Stimulated activated CD4-positive, alpha-beta T cell treated with anti-CD3 and anti-CD28 coated beads, TNF-alpha, amount 100 ng/mL, for 48 hours (primary cell): Measurements from ENCODE around the gene ITGA2B.
A peak's percentile ranks its signal among the peaks of the same experiment; 100 is the strongest.
"Not testable (repeated sequence)": the region's sequence is repeated elsewhere in the genome, so short reads cannot be mapped to it uniquely, and the experiment has no call there.

Experiments
- DNase-seq, 3 donors: peaks; one replicate each; pipeline ENCODE4 v3.0.0-alpha.2; 2020; ENCODE audit warnings: low read depth in 3 of 3

The ITGA2B gene

DNA sequence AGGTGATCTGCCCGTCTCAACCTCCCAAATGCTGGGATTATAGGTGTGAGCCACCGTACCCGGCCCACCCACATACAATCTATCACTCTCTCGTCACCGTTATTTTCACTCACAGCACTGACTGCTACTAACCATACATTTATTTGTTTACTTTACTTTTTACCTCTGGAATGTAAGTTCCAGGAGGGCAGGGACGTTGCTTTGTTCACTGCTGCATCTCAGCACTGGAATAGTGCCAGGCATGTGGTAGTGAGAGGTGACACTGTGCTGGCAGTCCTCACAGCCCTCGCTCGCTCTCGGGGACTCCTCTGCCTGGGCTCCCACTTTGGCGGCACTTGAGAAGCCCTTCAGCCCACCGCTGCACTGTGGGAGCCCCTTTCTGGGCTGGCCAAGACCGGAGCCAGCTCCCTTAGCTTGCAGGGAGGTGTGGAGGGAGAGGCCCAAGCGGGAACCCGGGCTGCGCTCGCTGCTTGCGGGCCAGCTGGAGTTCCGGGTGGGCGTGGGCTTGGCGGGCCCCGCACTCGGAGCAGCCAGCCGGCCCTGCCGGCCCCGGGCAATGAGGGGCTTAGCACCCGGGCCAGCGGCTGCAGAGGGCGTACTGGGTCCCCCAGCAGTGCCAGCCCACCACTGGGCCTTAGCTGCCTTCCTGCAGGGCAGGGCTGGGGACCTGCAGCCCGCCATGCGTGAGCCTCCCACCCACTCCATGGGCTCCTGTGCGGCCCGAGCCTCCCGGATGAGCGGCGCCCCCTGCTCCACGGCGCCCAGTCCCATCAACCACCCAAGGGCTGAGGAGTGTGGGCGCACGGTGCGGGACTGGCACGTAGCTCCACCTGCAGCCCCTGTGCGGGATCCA lies 20.8 kb downstream of the ITGA2B start:
- not testable (repeated sequence) for DNase-seq

DNA sequence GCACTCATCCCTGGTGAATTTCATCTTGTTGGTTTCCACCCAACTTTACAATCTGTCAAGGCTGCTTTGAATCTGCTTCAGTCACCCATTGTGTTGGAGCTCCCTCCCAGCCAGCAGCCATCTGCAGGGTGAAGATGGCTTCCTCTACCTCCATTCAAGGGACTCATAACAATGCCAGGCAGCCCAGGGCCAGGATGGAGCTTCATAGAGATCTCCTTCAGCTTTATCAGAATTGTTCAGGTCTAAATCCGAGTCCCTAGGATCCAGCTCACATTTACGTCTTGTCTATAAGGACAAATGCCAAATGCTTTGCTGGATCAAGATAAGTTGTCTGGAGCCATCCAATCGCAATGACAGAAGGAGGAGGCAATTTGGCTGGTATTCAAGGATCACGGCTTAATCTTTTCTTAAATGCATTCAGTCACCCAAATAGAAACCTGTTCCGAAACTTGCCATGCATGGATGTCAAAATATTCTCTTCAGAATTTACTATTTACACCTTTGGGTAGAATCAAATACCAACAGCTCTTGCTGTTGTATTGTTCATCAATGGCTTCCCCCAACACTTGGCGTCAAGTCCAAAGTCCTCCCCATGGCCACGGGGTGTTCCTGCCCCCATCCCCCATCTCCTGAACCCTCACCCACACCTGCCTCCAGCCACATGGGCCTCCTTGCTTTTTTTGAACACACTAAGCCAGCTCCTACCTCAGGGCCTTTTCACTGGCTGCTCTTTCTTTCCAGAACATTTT lies 22.0 kb downstream of the ITGA2B start:
- DNase-seq, result no peak

DNA sequence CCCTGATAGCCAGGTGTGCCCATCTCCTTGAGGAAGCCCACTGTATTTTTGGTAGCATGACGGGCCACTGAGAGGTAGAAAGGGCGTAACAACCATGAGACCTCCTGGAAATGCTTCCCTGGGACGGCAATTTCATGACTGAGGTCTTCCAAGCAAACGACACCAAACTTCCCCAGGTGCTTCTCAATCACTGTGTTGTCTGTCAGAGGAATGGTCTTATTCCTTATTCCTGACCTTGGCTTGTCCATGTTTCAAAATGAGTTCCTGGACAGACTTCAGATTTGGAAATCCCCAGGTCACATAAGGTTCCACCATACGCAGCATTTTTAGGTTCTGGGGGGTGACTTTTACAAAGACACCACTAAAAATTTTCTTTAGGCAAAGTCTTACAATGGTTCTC lies 24.4 kb downstream of the ITGA2B start:
- not testable (repeated sequence) for DNase-seq

- DNase-seq, result peak in 2 of 3 donors; percentile 50 to 64
Observed at GRCh38 chr17:44363613-44364159, 25.8 kb downstream of the ITGA2B start, which contains the start of gene FAM171A2. Gene FAM171A2, minus strand, starts transcription at chr17:44363853. Its CDS starts 139 bp downstream, at chr17:44363714.

GRCh38 chr17:44362949-44363612 lies 26.4 kb downstream of the ITGA2B start:
- DNase-seq, result no peak

DNA sequence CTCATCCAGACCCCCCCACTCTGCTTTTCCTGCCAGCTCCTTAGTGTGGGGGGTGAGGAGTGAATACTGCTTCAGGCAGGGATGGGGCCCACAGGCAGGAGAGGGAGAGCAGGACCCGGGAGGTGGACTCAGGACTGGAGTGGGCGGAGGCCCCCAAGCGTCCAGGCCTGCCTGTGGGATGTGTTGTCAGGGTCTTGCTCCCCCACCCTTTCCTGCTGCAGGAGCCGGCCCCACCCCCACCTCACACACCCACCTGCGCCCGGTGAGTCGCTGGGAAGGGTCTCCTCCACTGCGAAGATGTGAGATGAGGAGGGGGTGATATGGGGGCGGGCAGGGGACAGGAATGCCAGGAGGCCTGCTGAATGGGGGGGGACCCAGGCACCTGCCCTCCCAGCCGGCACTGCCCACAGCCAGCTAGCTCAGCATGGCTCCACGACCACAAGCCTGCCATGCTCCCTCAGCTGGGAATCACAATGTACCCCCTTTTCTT lies 26.9 kb downstream of the ITGA2B start:
- no peak for DNase-seq

DNA sequence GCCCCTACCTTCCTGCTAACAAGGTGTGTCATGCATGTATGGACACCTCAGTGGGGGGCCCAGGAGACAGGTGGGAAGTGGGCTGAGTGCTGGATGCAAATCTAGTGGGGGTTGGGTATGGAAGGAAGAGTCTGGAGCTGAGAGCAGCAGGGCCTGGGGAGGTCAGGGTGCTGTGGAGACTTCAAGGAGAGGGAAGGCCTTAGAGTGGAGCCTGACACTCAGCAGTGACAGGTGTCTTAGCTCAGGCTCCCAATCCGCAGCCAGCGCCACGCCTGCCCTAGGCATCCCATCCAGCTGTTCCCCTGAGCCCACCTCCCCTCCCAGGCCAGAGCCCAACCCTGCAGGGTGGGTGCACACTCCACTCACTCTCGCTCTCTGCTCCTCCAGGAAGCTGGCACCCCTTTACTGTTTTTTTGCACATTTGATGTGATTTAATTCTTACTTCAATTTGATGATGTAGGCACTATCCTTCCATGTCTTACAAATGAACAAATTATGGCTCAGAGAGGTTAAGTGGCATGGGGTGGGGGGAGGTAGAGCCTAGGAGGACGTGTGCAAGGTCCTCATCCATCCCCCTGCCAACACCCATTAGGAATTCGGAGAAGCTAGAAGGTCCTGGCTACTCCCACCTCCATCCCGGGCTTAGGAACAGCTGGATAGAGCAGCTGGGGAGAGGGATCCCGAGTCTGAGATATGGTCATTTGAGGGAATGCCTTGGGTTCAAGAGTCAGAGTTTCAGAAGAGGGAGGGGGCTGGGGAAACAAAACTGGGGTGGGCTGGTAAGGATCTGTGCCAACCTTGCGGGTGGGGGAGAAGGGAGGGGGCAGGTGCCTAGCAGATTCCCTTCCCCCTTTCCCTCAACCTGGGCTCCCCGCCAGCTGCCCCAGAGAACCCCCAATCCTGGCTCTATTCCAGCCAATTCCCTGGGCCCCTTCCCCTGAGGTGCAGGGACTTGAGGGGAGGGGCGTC lies 27.9 kb downstream of the ITGA2B start:
- DNase-seq, result no peak

DNA sequence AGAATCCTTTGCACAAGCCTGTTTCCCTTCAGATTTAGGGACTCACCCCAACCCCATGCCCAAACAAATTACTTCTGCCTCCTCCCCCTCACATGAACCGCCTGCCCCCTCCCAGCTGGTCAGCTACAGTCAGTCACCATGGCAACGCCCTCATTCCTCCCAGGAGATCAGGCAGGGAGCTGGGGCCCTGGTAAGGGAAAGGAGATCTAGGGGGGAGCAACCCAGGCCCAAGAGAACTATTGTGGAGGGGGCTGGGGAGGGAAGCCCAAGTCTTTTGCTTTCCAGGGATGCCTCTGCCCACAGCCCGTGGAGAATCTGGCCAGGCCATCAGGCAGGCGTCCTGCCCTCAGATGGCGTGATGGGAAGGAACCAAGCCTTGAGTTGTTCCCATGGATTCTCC lies 28.6 kb downstream of the ITGA2B start:
- no peak for DNase-seq

DNA sequence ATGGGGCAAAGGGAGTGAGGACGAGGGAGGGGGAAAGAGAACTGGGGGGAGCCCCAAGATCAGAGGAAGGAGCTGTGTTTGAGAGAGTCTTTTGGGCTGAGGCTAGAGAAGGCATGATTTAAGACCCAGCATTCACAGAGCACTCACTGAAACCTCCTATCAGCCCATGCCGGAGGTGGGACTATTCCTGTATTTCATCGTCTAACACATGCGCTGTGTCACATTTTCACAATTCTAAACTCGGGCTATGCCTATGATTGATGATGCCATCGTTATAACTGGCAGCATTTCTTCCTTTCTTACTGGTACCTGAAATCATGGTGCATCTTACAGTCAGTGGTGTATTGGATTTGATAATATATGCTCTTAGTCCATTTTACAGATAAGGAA lies 29.3 kb downstream of the ITGA2B start:
- DNase-seq, result no peak

DNA sequence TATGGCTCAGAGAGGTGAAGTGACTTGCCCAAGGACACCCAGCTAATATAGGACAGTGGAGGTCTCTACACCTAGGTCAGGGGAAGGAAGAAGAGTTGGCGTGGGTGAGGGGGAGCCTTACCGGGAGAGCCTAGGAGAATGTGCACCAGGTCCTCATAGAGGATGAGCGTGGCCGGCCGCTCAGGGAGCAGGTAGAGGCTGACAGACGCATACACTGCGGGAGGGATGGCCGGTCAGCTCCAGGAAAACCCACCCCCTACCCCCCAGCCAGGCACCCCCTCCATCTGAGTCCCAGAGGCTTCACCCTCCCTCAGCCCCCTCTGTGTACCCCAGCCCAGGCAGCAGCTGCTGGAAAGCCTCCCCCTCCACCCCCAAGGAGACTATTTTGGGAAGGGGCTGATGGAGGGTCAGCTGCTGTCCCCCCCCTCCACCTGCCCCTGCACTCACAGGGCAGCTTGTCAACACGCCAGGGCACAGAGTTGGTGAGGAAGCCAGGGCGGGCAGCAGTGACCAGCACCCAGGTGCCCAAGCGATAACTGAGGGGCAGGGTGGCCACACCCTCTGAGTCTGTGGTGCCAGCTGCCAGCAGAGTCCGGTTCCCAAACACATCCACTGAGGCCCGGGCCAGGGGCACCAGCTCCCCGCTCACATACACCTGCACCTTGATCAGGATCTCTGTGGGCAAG lies 29.8 kb downstream of the ITGA2B start:
- DNase-seq, result no peak

GRCh38 chr17:44359006-44359405 lies 30.4 kb downstream of the ITGA2B start:
- no peak for DNase-seq

DNA sequence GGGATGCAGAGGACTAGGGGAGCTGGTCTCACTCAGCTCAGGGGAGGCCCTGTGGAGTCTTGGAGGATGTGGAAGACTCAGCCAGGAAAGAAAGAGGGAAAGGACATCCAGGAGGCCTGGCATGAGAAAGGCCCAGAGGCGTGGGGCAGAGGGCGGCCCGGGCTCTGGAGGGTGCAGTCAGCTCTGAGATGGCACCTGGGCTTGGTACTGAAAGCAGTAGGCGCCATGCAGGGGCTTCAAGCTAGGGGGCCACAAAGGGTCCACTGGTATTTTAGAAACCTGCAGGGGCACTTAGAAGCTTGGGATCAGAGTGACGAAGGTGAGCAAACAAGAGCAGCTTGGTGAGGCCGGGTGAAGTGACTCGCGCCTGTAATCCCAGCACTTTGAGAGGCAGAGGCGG lies 31.4 kb downstream of the ITGA2B start:
- no peak for DNase-seq

- DNase-seq, result no peak
Observed at GRCh38 chr17:44356241-44356640, 33.2 kb downstream of the ITGA2B start.

GRCh38 chr17:44355642-44356099 lies 33.8 kb downstream of the ITGA2B start:
- no peak for DNase-seq

GRCh38 chr17:44354582-44355561 lies 34.6 kb downstream of the ITGA2B start:
- DNase-seq, result peak in 1 of 3 donors; percentile 55

- DNase-seq, result no peak
Observed at GRCh38 chr17:44353672-44354331, 35.6 kb downstream of the ITGA2B start.

- no peak for DNase-seq
Observed at GRCh38 chr17:44352828-44353671, 36.4 kb downstream of the ITGA2B start.
